ENCODE measurements around the gene ACTR10.

The ACTR10 gene

DNA sequence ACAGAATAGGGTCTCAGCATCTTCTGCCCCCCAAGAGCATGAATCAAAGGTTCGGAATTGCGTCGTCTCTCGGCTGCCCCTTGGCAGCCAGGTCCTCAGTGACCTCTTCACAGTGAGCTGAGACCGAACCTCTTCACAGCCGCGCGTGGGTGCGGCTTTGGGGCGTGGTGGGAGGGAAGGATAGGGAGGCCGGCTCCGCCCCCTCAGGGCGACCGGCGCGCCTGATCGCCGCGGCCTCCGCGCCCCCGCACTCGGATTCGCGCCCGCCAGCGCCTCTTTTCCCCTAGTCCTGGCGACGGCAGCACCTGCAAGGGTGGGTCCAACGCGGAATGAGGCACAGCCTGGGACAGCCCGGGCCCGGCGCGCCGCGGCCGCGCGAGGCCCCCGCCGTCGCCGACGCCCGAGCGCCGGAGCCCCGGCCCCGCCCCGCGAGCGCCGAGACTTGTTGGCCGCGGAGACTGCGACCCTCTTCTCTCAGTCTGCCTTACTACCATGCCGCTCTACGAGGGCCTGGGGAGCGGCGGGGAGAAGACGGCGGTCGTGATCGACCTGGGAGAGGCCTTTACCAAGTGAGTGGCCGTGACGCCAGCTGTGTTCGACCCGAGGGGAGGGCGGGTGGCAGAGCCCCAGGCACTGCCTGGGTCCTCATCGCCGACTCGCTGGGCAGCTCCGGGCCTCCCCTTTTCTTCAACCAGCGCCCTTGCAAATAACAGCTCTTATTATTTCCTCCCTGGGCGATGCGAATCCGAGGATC lies at the start of gene ACTR10:
TSS of gene ACTR10 (plus strand) at position 424 of the 754 bp plus-strand sequence. CDS start at position 493, 69 bp downstream.
- ATAC-seq (peak; percentile 98), DNase-seq (peak; percentile 92)

- no peak for ATAC-seq
- no peak for DNase-seq
Measured at GRCh38 chr14:58150243-58150805, 49.6 kb upstream of the ACTR10 start.

GRCh38 chr14:58151133-58152013 lies 48.6 kb upstream of the ACTR10 start:
- peak; percentile 61 for ATAC-seq
- peak; percentile 4 for DNase-seq

DNA sequence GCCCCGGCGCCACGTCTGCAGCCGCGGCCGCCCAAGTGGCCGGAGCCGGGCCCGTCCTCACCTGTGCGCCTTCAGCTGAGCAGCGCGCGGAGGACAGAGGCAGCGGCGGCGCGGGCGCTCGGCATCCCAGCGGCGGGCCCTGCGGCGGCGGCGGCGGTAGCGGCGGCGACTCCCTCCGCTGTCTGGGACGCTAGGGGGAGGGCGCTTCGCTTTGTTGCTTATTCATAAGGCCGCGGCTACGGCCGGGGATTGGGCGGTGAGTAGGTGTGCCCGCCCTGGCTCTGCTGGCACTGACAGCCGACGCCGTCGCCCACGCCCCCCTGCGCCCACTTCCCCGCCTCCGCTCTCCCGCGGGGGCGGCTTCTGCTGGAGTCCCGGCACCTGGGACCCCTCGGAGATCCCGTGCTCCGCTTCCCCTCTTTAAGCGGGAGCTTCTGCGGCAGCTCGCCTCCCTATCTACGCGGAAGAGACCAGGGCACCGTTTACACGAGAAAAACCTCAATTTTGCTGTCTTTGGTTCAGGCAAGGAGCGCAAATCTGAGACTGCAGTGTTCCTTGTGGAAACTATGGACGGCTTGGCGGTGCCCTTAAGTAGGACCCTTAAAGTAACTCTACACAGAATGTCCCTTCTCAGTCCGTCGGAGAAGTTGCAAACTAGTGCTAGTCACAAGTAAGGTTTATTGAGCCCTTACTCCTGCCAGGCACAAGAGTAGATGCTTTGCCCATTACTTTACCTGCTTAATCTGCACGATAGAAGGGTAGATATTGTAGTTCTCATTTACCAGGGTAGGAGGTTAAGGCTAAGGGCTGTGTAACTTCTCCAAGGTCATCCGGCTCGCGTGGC lies 47.7 kb upstream of the ACTR10 start, which contains the start of gene ARMH4:
TSS of gene ARMH4 (minus strand) at position 200 of the 844 bp plus-strand sequence. CDS start 12,855 bp downstream, outside the sequence.
- peak; percentile 65 for DNase-seq
- peak; percentile 89 for ATAC-seq

DNA sequence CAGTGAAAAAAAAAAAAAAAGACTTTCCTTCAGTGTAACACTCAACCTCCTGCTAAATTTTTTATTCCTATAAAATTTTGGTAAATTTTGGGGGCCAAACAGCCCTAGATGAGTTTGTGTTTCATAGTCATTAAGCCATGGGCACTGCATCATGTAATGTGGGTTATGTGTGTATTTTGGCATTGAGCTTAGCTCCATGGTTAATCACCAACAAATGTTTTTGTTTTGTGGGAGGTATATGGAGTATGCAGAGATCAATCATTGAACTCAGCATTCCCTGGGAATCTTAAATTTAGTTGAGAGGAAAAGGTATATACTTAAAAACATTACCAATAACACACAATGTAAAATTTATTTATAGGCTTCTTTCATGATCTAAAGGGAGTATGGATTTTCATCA lies 39.4 kb upstream of the ACTR10 start:
- ATAC-seq, result no peak
- no peak for DNase-seq

DNA sequence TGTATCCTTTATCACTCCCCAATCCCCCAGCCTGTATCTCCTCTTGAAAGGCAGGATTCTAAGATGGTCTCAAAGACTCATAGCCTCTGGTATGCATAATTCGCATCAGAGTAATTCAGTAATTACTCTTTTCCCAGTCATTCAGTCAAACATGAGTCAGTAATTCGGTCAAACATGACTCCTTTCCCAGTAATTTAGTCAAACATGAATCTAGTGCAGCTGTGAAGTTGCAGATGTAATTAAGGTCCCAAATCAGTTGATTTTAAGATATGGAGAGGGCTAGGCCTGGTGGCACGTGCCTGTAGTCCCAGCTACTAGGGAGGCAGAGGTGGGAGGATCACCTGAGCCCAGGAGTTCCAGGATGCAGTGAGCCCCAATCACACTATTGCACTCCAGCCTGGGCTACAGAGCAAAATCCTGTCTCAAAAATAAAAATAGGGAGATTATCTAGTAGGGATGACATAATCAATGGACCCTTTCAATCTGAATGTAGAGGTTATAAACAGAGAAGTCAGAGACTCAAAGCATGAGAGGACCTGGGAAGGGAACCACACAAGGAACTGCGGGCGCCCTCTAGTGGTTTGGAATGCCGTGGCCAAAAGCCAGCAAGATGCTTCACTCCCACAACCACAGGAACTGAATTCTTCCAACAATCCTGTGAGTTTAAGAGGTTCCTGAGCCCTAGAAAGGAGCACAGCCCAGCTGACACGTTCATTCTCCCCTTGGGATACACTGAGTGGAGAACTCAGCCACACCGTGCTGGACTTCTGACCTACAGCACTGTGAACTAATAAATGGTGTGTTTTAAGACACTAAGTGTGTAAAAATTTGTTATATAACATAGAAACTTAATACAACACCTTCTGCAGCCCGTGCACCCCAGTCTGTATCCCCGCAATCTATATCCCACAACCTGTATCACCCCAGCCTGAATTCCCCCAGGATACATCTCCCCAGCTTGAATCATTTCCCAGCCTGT lies 33.7 kb upstream of the ACTR10 start:
- peak; percentile 44 for ATAC-seq
- DNase-seq, result peak; percentile 85

DNA sequence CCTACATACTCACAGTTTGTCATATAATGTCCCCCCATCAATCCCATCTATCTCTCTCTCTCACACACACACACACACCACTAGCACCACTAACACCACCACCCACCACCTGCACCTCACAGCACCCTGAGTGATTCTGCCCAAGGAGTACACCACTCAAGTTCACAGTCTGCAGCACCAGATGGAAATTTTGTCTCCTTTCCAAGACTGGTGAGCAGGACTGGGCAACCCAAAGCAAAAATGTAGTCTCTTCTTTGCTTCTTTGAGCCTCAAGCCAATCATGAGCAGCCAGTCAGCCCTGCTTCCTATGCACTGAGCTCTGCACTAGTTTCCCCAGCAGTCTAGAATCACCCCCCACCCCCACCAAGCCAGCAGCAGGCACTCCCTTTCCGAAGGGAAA lies 32.9 kb upstream of the ACTR10 start:
- DNase-seq (no peak), ATAC-seq (no peak)

DNA sequence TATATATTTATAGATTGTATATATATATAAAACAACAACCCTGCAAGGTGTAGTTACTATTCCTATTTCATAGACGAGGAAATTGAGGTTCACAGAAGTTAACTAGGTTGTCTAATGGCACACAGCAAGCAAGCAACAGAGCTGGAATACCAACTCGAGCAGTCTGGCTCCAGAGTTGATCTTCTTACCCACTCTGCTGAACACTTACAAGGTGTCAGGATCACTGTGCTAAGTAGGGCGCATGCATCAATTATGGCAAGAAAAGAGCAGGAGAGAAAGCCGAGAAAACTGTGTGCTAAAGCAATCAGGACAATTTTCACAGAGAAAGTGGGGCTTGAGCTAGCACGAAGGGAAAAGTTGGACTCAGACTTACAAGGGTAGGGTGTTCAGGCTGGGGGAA lies 32.1 kb upstream of the ACTR10 start:
- no peak for DNase-seq
- no peak for ATAC-seq

GRCh38 chr14:58171090-58171489 lies 28.9 kb upstream of the ACTR10 start:
- DNase-seq, result peak; percentile 39
- ATAC-seq, result peak; percentile 77

DNA sequence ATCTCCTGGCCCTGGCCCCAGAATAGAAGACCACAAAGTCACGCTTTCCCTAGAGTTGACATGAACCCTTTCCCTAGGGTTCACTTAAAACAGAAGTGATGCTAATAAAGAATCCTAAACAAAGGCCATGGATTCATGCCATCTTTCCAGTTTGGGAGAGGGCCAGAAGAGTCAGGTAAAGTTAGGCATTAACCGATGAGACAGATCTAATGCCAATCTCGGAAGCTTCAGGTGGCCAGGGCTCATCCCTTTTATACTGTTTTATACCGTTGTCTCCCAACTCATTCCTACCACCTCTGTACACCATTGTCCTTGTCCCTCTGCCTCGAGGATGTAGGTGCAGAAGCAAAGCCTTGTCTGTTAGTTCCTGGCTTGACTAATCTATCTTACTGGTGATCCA lies 22.8 kb upstream of the ACTR10 start:
- DNase-seq (no peak), ATAC-seq (no peak)

DNA sequence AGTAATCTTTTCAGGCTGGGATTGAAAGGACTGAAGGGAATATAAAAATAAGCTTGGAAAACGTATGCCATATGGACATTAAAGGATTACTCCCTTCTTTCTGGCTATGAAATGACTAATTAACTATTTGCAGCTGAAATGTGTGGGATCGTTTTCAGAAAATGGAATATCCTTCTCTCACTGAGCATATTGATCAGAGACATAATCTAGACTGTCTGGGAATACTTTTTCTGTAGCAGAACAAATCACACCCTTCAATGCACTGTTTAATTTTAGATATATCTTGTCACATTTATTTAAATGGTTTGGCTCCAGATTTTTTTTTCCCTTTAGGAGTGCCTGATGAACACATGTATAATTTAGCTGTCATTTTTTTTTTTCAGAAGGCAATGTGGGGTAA lies 10.8 kb upstream of the ACTR10 start:
- DNase-seq (no peak), ATAC-seq (no peak)

- DNase-seq (no peak), ATAC-seq (no peak)
Measured at GRCh38 chr14:58191763-58192601, 8.0 kb upstream of the ACTR10 start.

DNA sequence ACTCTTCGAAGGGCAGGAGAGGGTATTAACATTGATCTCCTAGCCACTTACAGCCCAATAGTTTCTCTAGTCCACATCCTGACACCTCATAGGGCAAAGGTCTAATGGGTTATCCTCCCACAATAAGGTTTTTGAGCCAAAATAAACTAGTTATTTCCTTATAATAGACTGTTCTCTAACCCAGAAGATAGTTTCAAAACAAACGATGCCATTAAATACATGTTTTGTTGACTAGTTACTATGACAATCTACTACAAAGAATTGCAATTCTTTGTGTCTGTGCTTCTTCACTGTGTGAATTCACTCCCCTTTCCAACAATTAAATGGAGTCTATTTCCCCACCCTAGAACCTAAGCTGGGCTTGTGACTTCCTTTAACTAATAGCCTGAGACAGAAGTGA lies 6.4 kb upstream of the ACTR10 start:
- ATAC-seq (no peak), DNase-seq (no peak)

DNA sequence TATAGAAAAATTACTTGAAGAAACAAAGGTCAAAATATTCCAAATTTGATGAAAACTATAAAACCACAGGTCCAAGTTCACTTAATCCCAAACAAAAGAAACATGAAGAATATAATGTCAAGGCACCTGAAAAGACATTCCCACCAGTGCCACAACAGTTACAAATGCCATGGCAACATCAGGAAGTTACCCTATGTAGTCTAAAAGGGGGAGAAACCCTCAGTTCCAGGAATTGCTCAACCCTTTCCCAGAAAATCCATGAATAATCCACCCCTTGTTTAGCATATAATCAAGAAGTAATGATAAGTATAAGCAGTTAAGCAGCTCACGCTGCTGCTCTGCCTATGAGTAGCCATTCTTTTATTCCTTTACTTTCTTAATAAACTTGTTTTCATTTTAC lies 3.8 kb upstream of the ACTR10 start:
- DNase-seq (no peak), ATAC-seq (no peak)

- no peak for ATAC-seq
- no peak for DNase-seq
Measured at GRCh38 chr14:58198086-58198485, 1.9 kb upstream of the ACTR10 start.

DNA sequence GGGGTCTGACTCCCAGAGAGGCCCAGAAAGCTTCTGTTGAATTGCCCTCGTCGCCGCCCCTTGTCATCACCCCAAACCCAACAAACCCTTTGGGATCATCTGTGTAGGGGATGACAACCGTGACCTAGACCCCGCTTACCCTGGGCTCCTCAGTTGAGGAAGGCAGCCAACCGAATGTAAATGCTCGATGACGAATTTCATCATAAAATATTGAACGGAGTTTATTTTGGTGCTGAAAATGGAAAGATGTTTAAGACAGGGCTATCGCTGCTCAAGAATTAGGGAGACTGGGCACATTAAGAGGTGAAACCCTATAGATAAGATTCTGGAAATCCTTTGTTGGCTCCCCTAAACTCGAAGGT lies 512 bp downstream of the ACTR10 start:
- DNase-seq (no peak), ATAC-seq (peak; percentile 12)

- ATAC-seq, result no peak
- no peak for DNase-seq
Measured at GRCh38 chr14:58200846-58201245, 897 bp downstream of the ACTR10 start.

GRCh38 chr14:58213176-58213575 lies 13.2 kb downstream of the ACTR10 start:
- ATAC-seq (no peak), DNase-seq (no peak)

GRCh38 chr14:58215191-58215914 lies 15.4 kb downstream of the ACTR10 start:
- DNase-seq (no peak), ATAC-seq (no peak)
